ENCODE measurements around the gene NEUROG3.
"Not testable (repeated sequence)": the region's sequence is repeated elsewhere in the genome, so short reads cannot be mapped to it uniquely, and the experiment has no call there.

The NEUROG3 gene

GRCh38 chr10:69571618-69572158 is 1.5 kb downstream of the NEUROG3 start:
- DNase-seq (ENCODE audit: low spot score) = no peak

- no peak for DNase-seq (ENCODE audit: low spot score)
Observed at GRCh38 chr10:69570050-69570816, 3.0 kb downstream of the NEUROG3 start.

GRCh38 chr10:69569396-69569934 is 3.8 kb downstream of the NEUROG3 start:
- no peak for DNase-seq (ENCODE audit: low spot score)

- DNase-seq (ENCODE audit: low spot score) = no peak
Observed at GRCh38 chr10:69568472-69569395, 4.5 kb downstream of the NEUROG3 start.

- no peak for DNase-seq (ENCODE audit: low spot score)
Observed at GRCh38 chr10:69567920-69568319, 5.3 kb downstream of the NEUROG3 start.

- no peak for DNase-seq (ENCODE audit: low spot score)
Observed at GRCh38 chr10:69562731-69563254, 10.4 kb downstream of the NEUROG3 start.

GRCh38 chr10:69559525-69559924 is 13.7 kb downstream of the NEUROG3 start:
- DNase-seq (ENCODE audit: low spot score) = no peak

GRCh38 chr10:69558559-69558958 is 14.7 kb downstream of the NEUROG3 start:
- no peak for DNase-seq (ENCODE audit: low spot score)

GRCh38 chr10:69554611-69555010 is 18.6 kb downstream of the NEUROG3 start:
- no peak for DNase-seq (ENCODE audit: low spot score)

- no peak for DNase-seq (ENCODE audit: low spot score)
Observed at GRCh38 chr10:69553328-69553727, 19.9 kb downstream of the NEUROG3 start.

GRCh38 chr10:69552268-69552667 is 21.0 kb downstream of the NEUROG3 start:
- DNase-seq (ENCODE audit: low spot score) = no peak

- DNase-seq (ENCODE audit: low spot score) = no peak
Observed at GRCh38 chr10:69549959-69550358, 23.3 kb downstream of the NEUROG3 start.

- DNase-seq (ENCODE audit: low spot score) = no peak
Observed at GRCh38 chr10:69541463-69541862, 31.8 kb downstream of the NEUROG3 start.

GRCh38 chr10:69538461-69538860 is 34.8 kb downstream of the NEUROG3 start:
- DNase-seq (ENCODE audit: low spot score) = no peak

- no peak for DNase-seq (ENCODE audit: low spot score)
Observed at GRCh38 chr10:69537449-69537848, 35.8 kb downstream of the NEUROG3 start.

GRCh38 chr10:69536521-69536920 is 36.7 kb downstream of the NEUROG3 start:
- DNase-seq (ENCODE audit: low spot score) = not testable (repeated sequence)

GRCh38 chr10:69533658-69534057 is 39.6 kb downstream of the NEUROG3 start:
- no peak for DNase-seq (ENCODE audit: low spot score)

- no peak for DNase-seq (ENCODE audit: low spot score)
Observed at GRCh38 chr10:69527961-69528360, 45.3 kb downstream of the NEUROG3 start.
